ENCODE measurements around the gene PPP2R2D.

PPP2R2D gene

DNA sequence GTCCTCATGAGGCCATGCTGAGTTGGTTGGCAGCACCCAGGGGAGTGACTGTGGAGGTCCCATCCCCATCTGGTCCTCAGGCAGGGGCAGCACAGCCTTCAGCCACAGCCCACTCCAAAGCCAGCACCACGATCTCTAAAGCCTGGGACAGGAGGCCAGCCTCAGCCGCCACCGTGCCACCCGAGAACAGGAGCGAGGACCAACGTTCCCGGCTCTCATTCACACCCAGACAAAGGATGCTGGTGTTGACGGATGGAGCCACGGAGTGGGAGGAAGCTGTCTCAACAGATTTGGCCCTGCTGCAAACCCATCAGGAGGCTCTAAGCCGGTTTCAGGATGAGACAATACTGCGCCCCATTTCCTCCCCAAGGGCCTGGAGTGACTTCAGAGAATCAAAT is 42.7 kb upstream of the PPP2R2D start:
- Histone ChIP-seq H2BK5ac (ENCODE audit: low read length) (no peak overlapping the region), H2AFZ (ENCODE audit: low read length) (no peak overlapping the region), H4K91ac (ENCODE audit: low read depth, low read length, poor library complexity) (no peak overlapping the region), H3K18ac (ENCODE audit: low read length) (no peak overlapping the region), H2BK15ac (ENCODE audit: low read length) (no peak overlapping the region), H3K9ac (ENCODE audit: low read depth, low read length, poor library complexity) (no peak overlapping the region), H3K27ac (replicated peaks; ENCODE audit: low read length) (no peak overlapping the region), H3K14ac (ENCODE audit: low read length) (peak overlapping the region; percentile 83), H3K23ac (ENCODE audit: low read depth, low read length, poor library complexity) (peak overlapping the region; percentile 37), H2BK12ac (ENCODE audit: low read length) (peak overlapping the region; percentile 46), H2AK5ac (ENCODE audit: low read depth, low read length) (peak overlapping the region; percentile 5), H3K4me3 (ENCODE audit: low read length in 2 of 2) (no peak overlapping the region), H3K4me2 (ENCODE audit: insufficient read depth, low read length, poor library complexity, severe bottlenecking) (no peak overlapping the region), H3K9me3 (replicated peaks in 1 of 2; ENCODE audit: control insufficient read depth in 2 of 2, insufficient read depth in 1 of 2, low read depth in 1 of 2, low read length in 2 of 2) (peaks cover 0 to 3% of the 10 kb centered on the region in 2 donors), H3K4ac (ENCODE audit: low read length) (no peak overlapping the region), H3K4me1 (ENCODE audit: control insufficient read depth in 2 of 2, insufficient read depth in 1 of 2, low read depth in 1 of 2, low read length in 2 of 2) (no peaks in the 10 kb centered on the region), H4K8ac (ENCODE audit: low read depth, low read length) (no peak overlapping the region), H3K27me3 (ENCODE audit: control insufficient read depth in 3 of 3, insufficient read depth in 3 of 3, low read depth in 1 of 3, low read length in 3 of 3) (peaks cover 0 to 33% (median 0%) of the 10 kb centered on the region in 3 experiments), H3K36me3 (replicated peaks in 1 of 2; ENCODE audit: control insufficient read depth in 2 of 2, insufficient read depth in 2 of 2, low read length in 2 of 2) (no peaks in the 10 kb centered on the region), H3K79me1 (ENCODE audit: low read depth, low read length) (no peaks in the 10 kb centered on the region), H2BK120ac (ENCODE audit: low read depth, low read length) (no peak overlapping the region)
- no CpG with 5 or more reads among the region's 11 CpGs for WGBS, 2 donors (ENCODE audit: extremely low coverage in 2 of 2, insufficient read length in 2 of 2, insufficient replicate concordance in 1 of 2)
- DNase-seq (ENCODE audit: low spot score) = no peak

- H3K4me2 ChIP-seq (ENCODE audit: insufficient read depth, low read length, poor library complexity, severe bottlenecking) = no peak overlapping the region
- peaks cover 0 to 3% of the 10 kb centered on the region in 2 donors for H3K9me3 ChIP-seq (replicated peaks in 1 of 2; ENCODE audit: control insufficient read depth in 2 of 2, insufficient read depth in 1 of 2, low read depth in 1 of 2, low read length in 2 of 2)
- H3K4me1 ChIP-seq (ENCODE audit: control insufficient read depth in 2 of 2, insufficient read depth in 1 of 2, low read depth in 1 of 2, low read length in 2 of 2) = no peaks in the 10 kb centered on the region
- H3K14ac ChIP-seq (ENCODE audit: low read length) = peak overlapping the region; percentile 72
- peak overlapping the region; percentile 34 for H3K18ac ChIP-seq (ENCODE audit: low read length)
- no peak overlapping the region for H2BK15ac ChIP-seq (ENCODE audit: low read length)
- H3K79me1 ChIP-seq (ENCODE audit: low read depth, low read length) = no peaks in the 10 kb centered on the region
- H3K4me3 ChIP-seq (ENCODE audit: low read length in 2 of 2) = no peak overlapping the region
- H3K36me3 ChIP-seq (replicated peaks in 1 of 2; ENCODE audit: control insufficient read depth in 2 of 2, insufficient read depth in 2 of 2, low read length in 2 of 2) = no peaks in the 10 kb centered on the region
- no peak overlapping the region for H2AFZ ChIP-seq (ENCODE audit: low read length)
- WGBS, 2 donors (ENCODE audit: extremely low coverage in 2 of 2, insufficient read length in 2 of 2, insufficient replicate concordance in 1 of 2) = no CpG with 5 or more reads among the region's 35 CpGs
- H3K23ac ChIP-seq (ENCODE audit: low read depth, low read length, poor library complexity) = no peak overlapping the region
- H4K91ac ChIP-seq (ENCODE audit: low read depth, low read length, poor library complexity) = no peak overlapping the region
- no peak overlapping the region for H3K9ac ChIP-seq (ENCODE audit: low read depth, low read length, poor library complexity)
- no peak overlapping the region for H3K27ac ChIP-seq (replicated peaks; ENCODE audit: low read length)
- no peak overlapping the region for H3K4ac ChIP-seq (ENCODE audit: low read length)
- H2BK12ac ChIP-seq (ENCODE audit: low read length) = no peak overlapping the region
- H4K8ac ChIP-seq (ENCODE audit: low read depth, low read length) = no peak overlapping the region
- no peak overlapping the region for H2AK5ac ChIP-seq (ENCODE audit: low read depth, low read length)
- no peak overlapping the region for H2BK5ac ChIP-seq (ENCODE audit: low read length)
- H2BK120ac ChIP-seq (ENCODE audit: low read depth, low read length) = no peak overlapping the region
- DNase-seq (ENCODE audit: low spot score) = no peak
- H3K27me3 ChIP-seq (ENCODE audit: control insufficient read depth in 3 of 3, insufficient read depth in 3 of 3, low read depth in 1 of 3, low read length in 3 of 3) = peaks cover 0 to 33% (median 0%) of the 10 kb centered on the region in 3 experiments
Measured at GRCh38 chr10:131858583-131859340, 42.0 kb upstream of the PPP2R2D start.

DNA sequence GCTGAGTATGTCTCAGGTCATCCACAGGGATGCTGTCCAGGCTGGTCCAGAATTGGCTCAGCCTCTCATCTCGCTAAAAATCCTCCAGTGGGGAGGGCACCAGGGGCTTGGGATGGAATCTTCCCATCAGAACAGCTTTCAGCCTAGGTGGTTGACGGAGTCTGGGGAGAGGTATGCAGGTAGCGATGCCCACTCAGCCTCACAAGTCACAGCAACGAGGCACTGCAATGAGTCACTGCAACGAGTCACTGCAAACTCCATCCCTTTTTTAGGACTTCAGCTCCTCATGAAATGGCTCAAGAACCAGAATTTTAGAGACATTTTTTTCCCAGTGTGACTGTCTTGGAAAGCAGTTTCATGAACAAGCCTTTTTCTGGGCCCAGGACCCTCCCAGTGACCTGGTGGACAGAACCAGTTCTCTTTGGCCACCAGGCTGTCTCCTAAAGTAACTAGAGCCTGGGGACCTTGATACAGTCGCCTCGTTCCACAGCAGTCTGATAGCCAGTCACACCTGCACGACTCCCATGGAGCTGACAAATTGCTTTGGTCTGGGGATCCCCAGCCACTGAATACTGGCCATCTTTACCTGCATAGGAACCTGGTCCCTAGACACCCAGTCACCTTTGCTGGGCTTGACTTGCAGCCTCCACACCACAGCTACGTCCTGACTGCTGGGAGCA is 41.3 kb upstream of the PPP2R2D start:
- peaks cover 0 to 32% (median 0%) of the 10 kb centered on the region in 3 experiments for H3K27me3 ChIP-seq (ENCODE audit: control insufficient read depth in 3 of 3, insufficient read depth in 3 of 3, low read depth in 1 of 3, low read length in 3 of 3)
- H3K14ac ChIP-seq (ENCODE audit: low read length) = no peak overlapping the region
- H2BK120ac ChIP-seq (ENCODE audit: low read depth, low read length) = no peak overlapping the region
- no peaks in the 10 kb centered on the region for H3K79me1 ChIP-seq (ENCODE audit: low read depth, low read length)
- no peak overlapping the region for H3K27ac ChIP-seq (replicated peaks; ENCODE audit: low read length)
- H3K18ac ChIP-seq (ENCODE audit: low read length) = no peak overlapping the region
- no peaks in the 10 kb centered on the region for H3K4me1 ChIP-seq (ENCODE audit: control insufficient read depth in 2 of 2, insufficient read depth in 1 of 2, low read depth in 1 of 2, low read length in 2 of 2)
- H2BK12ac ChIP-seq (ENCODE audit: low read length) = no peak overlapping the region
- H3K4me3 ChIP-seq (ENCODE audit: low read length in 2 of 2) = no peak overlapping the region
- H3K4ac ChIP-seq (ENCODE audit: low read length) = no peak overlapping the region
- WGBS, 2 donors (ENCODE audit: extremely low coverage in 2 of 2, insufficient read length in 2 of 2, insufficient replicate concordance in 1 of 2) = no CpG with 5 or more reads among the region's 9 CpGs
- no peaks in the 10 kb centered on the region for H3K36me3 ChIP-seq (replicated peaks in 1 of 2; ENCODE audit: control insufficient read depth in 2 of 2, insufficient read depth in 2 of 2, low read length in 2 of 2)
- H2BK15ac ChIP-seq (ENCODE audit: low read length) = no peak overlapping the region
- no peak overlapping the region for H3K23ac ChIP-seq (ENCODE audit: low read depth, low read length, poor library complexity)
- no peak overlapping the region for H2BK5ac ChIP-seq (ENCODE audit: low read length)
- no peak overlapping the region for H2AFZ ChIP-seq (ENCODE audit: low read length)
- no peak overlapping the region for H4K8ac ChIP-seq (ENCODE audit: low read depth, low read length)
- H3K9me3 ChIP-seq (replicated peaks in 1 of 2; ENCODE audit: control insufficient read depth in 2 of 2, insufficient read depth in 1 of 2, low read depth in 1 of 2, low read length in 2 of 2) = peaks cover 0 to 3% of the 10 kb centered on the region in 2 donors
- no peak overlapping the region for H3K4me2 ChIP-seq (ENCODE audit: insufficient read depth, low read length, poor library complexity, severe bottlenecking)
- H3K9ac ChIP-seq (ENCODE audit: low read depth, low read length, poor library complexity) = no peak overlapping the region
- H2AK5ac ChIP-seq (ENCODE audit: low read depth, low read length) = no peak overlapping the region
- no peak for DNase-seq (ENCODE audit: low spot score)
- no peak overlapping the region for H4K91ac ChIP-seq (ENCODE audit: low read depth, low read length, poor library complexity)

GRCh38 chr10:131860311-131860710 is 40.5 kb upstream of the PPP2R2D start:
- no peak overlapping the region for H3K4me3 ChIP-seq (ENCODE audit: low read length in 2 of 2)
- H3K4ac ChIP-seq (ENCODE audit: low read length) = no peak overlapping the region
- no peak overlapping the region for H3K27ac ChIP-seq (replicated peaks; ENCODE audit: low read length)
- WGBS, 2 donors (ENCODE audit: extremely low coverage in 2 of 2, insufficient read length in 2 of 2, insufficient replicate concordance in 1 of 2) = no CpG with 5 or more reads among the region's 7 CpGs
- no peaks in the 10 kb centered on the region for H3K79me1 ChIP-seq (ENCODE audit: low read depth, low read length)
- H3K23ac ChIP-seq (ENCODE audit: low read depth, low read length, poor library complexity) = no peak overlapping the region
- no peak overlapping the region for H2AK5ac ChIP-seq (ENCODE audit: low read depth, low read length)
- no peak for DNase-seq (ENCODE audit: low spot score)
- H2AFZ ChIP-seq (ENCODE audit: low read length) = no peak overlapping the region
- H4K8ac ChIP-seq (ENCODE audit: low read depth, low read length) = no peak overlapping the region
- no peak overlapping the region for H2BK12ac ChIP-seq (ENCODE audit: low read length)
- H3K9me3 ChIP-seq (replicated peaks in 1 of 2; ENCODE audit: control insufficient read depth in 2 of 2, insufficient read depth in 1 of 2, low read depth in 1 of 2, low read length in 2 of 2) = peaks cover 0 to 3% of the 10 kb centered on the region in 2 donors
- H3K36me3 ChIP-seq (replicated peaks in 1 of 2; ENCODE audit: control insufficient read depth in 2 of 2, insufficient read depth in 2 of 2, low read length in 2 of 2) = no peaks in the 10 kb centered on the region
- H3K4me2 ChIP-seq (ENCODE audit: insufficient read depth, low read length, poor library complexity, severe bottlenecking) = no peak overlapping the region
- H3K18ac ChIP-seq (ENCODE audit: low read length) = no peak overlapping the region
- H2BK120ac ChIP-seq (ENCODE audit: low read depth, low read length) = no peak overlapping the region
- H3K14ac ChIP-seq (ENCODE audit: low read length) = no peak overlapping the region
- no peaks in the 10 kb centered on the region for H3K4me1 ChIP-seq (ENCODE audit: control insufficient read depth in 2 of 2, insufficient read depth in 1 of 2, low read depth in 1 of 2, low read length in 2 of 2)
- H4K91ac ChIP-seq (ENCODE audit: low read depth, low read length, poor library complexity) = no peak overlapping the region
- no peak overlapping the region for H2BK5ac ChIP-seq (ENCODE audit: low read length)
- H3K9ac ChIP-seq (ENCODE audit: low read depth, low read length, poor library complexity) = no peak overlapping the region
- no peak overlapping the region for H2BK15ac ChIP-seq (ENCODE audit: low read length)
- peaks cover 0 to 27% (median 0%) of the 10 kb centered on the region in 3 experiments for H3K27me3 ChIP-seq (ENCODE audit: control insufficient read depth in 3 of 3, insufficient read depth in 3 of 3, low read depth in 1 of 3, low read length in 3 of 3)

Measured in neuronal stem cell (in vitro differentiated cells).